HL-60 (cell line): ENCODE measurements around the gene PDE4B.
A peak's percentile ranks its signal among the peaks of the same experiment; 100 is the strongest.

Experiments
- DNase-seq, 2 experiments: peaks; one replicate each; pipeline ENCODE4 v3.0.0-alpha.2; 2010 to 2020; ENCODE audit warnings: low read depth in 1 of 2, low spot score in 1 of 2
- H3K27ac ChIP-seq: fragments of 250-450 bp; sonication (Bioruptor Pico); replicated peaks from 2 replicates; pipeline ENCODE4 v1.5.1; 2020; ENCODE audit warnings: mild to moderate bottlenecking, moderate library complexity
- H3K27me3 ChIP-seq: fragments of 250-450 bp; sonication (Bioruptor Pico); 2 replicates; pipeline ENCODE4 v1.5.1; 2021; ENCODE audit warnings: mild to moderate bottlenecking, moderate library complexity; ENCODE audit not compliant: insufficient read depth, poor library complexity, severe bottlenecking
- H3K4me3 ChIP-seq: replicated peaks from 2 replicates; pipeline ENCODE4 v1.5.1; 2011; ENCODE audit warnings: mild to moderate bottlenecking, control low read depth, low read length; ENCODE audit not compliant: insufficient read depth
- CTCF ChIP-seq: IDR thresholded peaks from one replicate; pipeline ENCODE4 v1.5.1; 2011; ENCODE audit warnings: low read length, control low read depth, inconsistent platforms; ENCODE audit not compliant: insufficient read depth
- GABPA ChIP-seq: IDR thresholded peaks from 2 replicates; pipeline ENCODE4 v1.6.1; 2012; ENCODE audit warnings: low read depth
- POLR2AphosphoS5 ChIP-seq: IDR thresholded peaks from 2 replicates; pipeline ENCODE4 v1.6.1; 2012; ENCODE audit warnings: low read depth
- REST ChIP-seq: IDR thresholded peaks from 2 replicates; pipeline ENCODE4 v1.6.1; 2012; ENCODE audit warnings: low read depth; ENCODE audit not compliant: insufficient replicate concordance
- SPI1 ChIP-seq: IDR thresholded peaks from 2 replicates; pipeline ENCODE4 v1.6.1; 2012; ENCODE audit warnings: low read depth, mild to moderate bottlenecking, borderline replicate concordance

Gene PDE4B

DNA sequence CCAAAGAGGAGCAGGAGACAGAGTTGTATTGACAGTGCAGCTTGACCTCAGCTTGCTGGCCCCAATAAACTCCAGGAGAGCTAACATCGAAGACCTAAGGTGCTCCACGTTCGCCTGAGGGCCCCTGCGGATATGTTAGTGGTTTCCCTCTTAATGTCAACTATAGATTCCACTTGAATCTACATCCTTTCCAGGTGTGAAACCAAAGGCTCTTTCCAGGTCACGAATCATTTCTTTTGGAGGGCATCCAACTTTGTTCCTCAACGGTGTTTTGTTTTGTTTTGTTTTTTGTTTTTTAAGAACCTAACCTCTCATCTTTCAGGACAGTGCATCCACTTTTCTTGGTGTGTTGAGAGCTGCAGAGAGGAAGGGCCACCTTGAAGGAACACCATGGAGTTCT, 473.7 kb downstream of the PDE4B start:
- no peak overlapping the region; the same call in 1 of the 2 replicates for H3K27ac ChIP-seq
- no peaks in the 10 kb centered on the region for H3K27me3 ChIP-seq
- H3K4me3 ChIP-seq = no peak overlapping the region
- no peak for DNase-seq
- no peak for TF ChIP-seq REST
- no peak for TF ChIP-seq SPI1
- TF ChIP-seq CTCF = no peak
- no peak for TF ChIP-seq POLR2AphosphoS5
- no peak for TF ChIP-seq GABPA

DNA sequence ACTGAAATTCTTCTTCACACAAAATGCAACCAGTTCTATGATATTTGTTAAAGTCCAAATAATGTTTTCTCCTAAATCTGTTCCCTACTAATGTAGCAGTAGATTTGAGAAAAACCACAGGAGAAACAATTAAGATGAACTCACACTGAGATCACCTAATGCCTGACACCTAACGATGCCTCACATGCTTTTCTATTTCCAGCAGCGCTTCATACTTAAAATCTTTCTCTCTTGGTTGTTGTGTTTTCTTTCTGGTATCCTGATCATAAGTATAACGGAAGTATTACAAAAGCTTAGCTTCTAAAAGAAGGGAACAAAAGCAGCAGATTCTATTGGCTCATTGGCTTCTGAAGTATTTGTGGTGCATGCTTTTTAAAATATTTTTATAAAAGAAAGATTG, 474.1 kb downstream of the PDE4B start:
- H3K27ac ChIP-seq = peak overlapping the region; percentile 19
- TF ChIP-seq CTCF (no peak), REST (no peak), GABPA (no peak), POLR2AphosphoS5 (no peak), SPI1 (no peak)
- H3K27me3 ChIP-seq = no peaks in the 10 kb centered on the region
- H3K4me3 ChIP-seq = no peak overlapping the region
- DNase-seq = no peak

- TF ChIP-seq GABPA (no peak), CTCF (no peak), SPI1 (no peak), REST (no peak), POLR2AphosphoS5 (no peak)
- no peak for DNase-seq
- H3K27ac ChIP-seq = peak overlapping the region; percentile 19
- no peaks in the 10 kb centered on the region for H3K27me3 ChIP-seq
- no peak overlapping the region for H3K4me3 ChIP-seq
Observed at GRCh38 chr1:66267201-66267940, 474.7 kb downstream of the PDE4B start.
